K562 (cell line): ENCODE data around the gene CFAP410. TPM values are rescaled to one million over a fixed set of nuclear protein-coding genes. Genes with fewer than 3 reads are reported as not detected.

Experiments used
- ARID2 ChIP-seq: fragments of 450-650 bp; IDR thresholded peaks from 2 replicates; pipeline ENCODE4 v1.6.1; 2017; ENCODE audit warnings: antibody characterized with exemption, mild to moderate bottlenecking
- MAFF ChIP-seq: IDR thresholded peaks from 2 replicates; pipeline ENCODE4 v1.6.1; 2012; ENCODE audit warnings: low read length, improper control_type of control experiment
- RAD21 ChIP-seq, 2 experiments: fragments of 250-450 bp in 1 of 2; fragments of 450-650 bp in 1 of 2; sonication (Bioruptor Pico) in 1 of 2; formaldehyde crosslinking in 1 of 2; IDR thresholded peaks in 1 of 2; conservative IDR thresholded peaks in 1 of 2; 2 replicates each; pipeline versions ENCODE4 v1.4.0 to v1.8.0; 2020 to 2022; ENCODE audit warnings: mild to moderate bottlenecking in 2 of 2, moderate library complexity in 1 of 2
- RCOR1 ChIP-seq, 2 experiments: IDR thresholded peaks; 2 replicates each; pipeline ENCODE4 v1.6.1; 2012; ENCODE audit warnings: low read depth in 2 of 2, low read length in 2 of 2, borderline replicate concordance in 1 of 2, improper control_type of control experiment in 1 of 2
- SAFB ChIP-seq: fragments of 200-400 bp; formaldehyde crosslinking; IDR thresholded peaks from 2 replicates; pipeline ENCODE4 v1.6.1; 2017; ENCODE audit warnings: low read depth, low read length, borderline replicate concordance
- ZFP36 ChIP-seq: fragments of 150-350 bp; IDR thresholded peaks from 2 replicates; pipeline ENCODE4 v1.6.1; 2018; ENCODE audit warnings: low read length, low read depth; ENCODE audit not compliant: partially characterized antibody
- ZNF316 ChIP-seq: fragments of 450-650 bp; IDR thresholded peaks from 2 replicates; pipeline ENCODE4 v1.6.1; 2016
- ZNF717 ChIP-seq: fragments of 250-450 bp; sonication (Bioruptor Pico); IDR thresholded peaks from 2 replicates; pipeline ENCODE4 v1.5.0; 2021
- polyA plus RNA-seq, 8 experiments: library from polyadenylated mRNA; depleted of rRNA in 4 of 8; stranded (reverse) in 5 of 8; unstranded in 3 of 8; fragments of >200 nt; fragmentation: Nextera tagmentation in 2 of 8; fragmentation: Illumina TruSeq in 1 of 8; extraction: Ambion mirVana in 2 of 8; extraction: Trizol in 1 of 8; gene quantifications; 2 replicates each; pipeline versions ENCODE4 v1.2.1 to v1.2.3, GENCODE V29; 2011 to 2014; ENCODE audit warnings: inconsistent platforms in 1 of 8, missing spikeins in 1 of 8
- total RNA-seq, 7 experiments: library from RNA; depleted of rRNA in 6 of 7; stranded (reverse); fragments of >200 nt in 6 of 7; fragmentation: Illumina TruSeq in 2 of 7; extraction: Trizol in 2 of 7; gene quantifications; 2 replicates each; pipeline versions ENCODE4 v1.2.1 to v1.2.3, GENCODE V29; 2011 to 2021; ENCODE audit warnings: low replicate concordance in 1 of 7
- TF ChIP-seq, protein P1 (sequence below), 2 experiments: IDR thresholded peaks; 2 replicates each; pipeline ENCODE4 v1.6.1; 2011; ENCODE audit warnings: borderline replicate concordance in 1 of 2, control low read depth in 1 of 2, low read depth in 1 of 2, low read length in 1 of 2, mild to moderate bottlenecking in 1 of 2, mixed read lengths in 1 of 2, moderate library complexity in 1 of 2; ENCODE audit not compliant: insufficient read depth in 1 of 2, insufficient read length in 1 of 2, poor library complexity in 1 of 2, severe bottlenecking in 1 of 2; ENCODE audit errors: extremely low read depth in 1 of 2
- TF ChIP-seq, protein P2 (sequence below), 2 experiments: fragments of 450-650 bp; IDR thresholded peaks; 2 replicates each; pipeline ENCODE4 v1.6.1; 2016; ENCODE audit warnings: mild to moderate bottlenecking in 2 of 2, borderline replicate concordance in 1 of 2, low read depth in 1 of 2, moderate library complexity in 1 of 2
- TF ChIP-seq, protein P3 (sequence below), 2 experiments: fragments of 450-650 bp; IDR thresholded peaks; 2 replicates each; pipeline ENCODE4 v1.6.1; 2018; ENCODE audit warnings: mild to moderate bottlenecking in 2 of 2, low read depth in 1 of 2; ENCODE audit not compliant: partially characterized antibody in 2 of 2

Gene CFAP410
- total and polyA plus RNA-seq, 9 of the 15 experiments (the other 6 are each of a cell fraction or from before 2014, with no cell fraction given), result 0.07 to 17.3 (median 2.3) TPM

DNA sequence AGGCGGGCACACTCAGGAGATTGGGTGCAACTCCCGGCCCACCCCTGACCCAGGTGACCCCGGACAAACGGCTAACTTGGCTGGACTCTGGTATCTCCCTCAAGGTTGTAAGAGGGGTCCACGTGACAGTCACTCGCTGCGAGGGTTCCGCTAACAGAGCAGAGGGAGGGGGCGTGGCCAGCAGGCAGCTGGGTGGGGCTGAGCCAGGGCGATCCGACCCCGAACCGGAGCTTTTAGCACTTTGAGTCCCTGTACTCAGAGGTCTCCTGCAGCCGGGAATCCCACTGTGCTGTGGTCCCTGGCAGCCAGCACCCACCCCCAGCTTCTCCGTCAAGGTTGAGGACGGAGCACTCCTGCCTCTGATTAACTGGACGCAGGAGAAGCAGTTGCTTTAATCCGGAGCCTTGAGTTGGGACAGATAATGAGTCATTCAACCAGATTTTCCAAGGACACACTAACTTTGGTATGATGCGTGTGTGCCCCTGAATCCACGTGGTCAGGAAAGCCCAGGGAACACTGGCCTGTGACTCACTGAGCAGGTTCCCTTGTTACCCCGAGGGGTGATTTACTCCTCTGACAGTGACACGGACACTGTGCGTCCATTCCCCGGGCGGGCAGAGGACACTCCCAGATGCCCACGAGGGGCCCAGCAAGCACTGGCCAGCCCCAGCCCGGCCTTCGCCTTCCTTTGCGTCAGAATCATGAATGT is 31.0 kb upstream of the CFAP410 start (continued):
- TF ChIP-seq, protein P1, sequence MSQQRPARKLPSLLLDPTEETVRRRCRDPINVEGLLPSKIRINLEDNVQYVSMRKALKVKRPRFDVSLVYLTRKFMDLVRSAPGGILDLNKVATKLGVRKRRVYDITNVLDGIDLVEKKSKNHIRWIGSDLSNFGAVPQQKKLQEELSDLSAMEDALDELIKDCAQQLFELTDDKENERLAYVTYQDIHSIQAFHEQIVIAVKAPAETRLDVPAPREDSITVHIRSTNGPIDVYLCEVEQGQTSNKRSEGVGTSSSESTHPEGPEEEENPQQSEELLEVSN (IDR thresholded peaks at IDR 0.05; ENCODE audit: borderline replicate concordance in 1 of 2, extremely low read depth in 1 of 2, insufficient read depth in 1 of 2, insufficient read length in 1 of 2, low read depth in 1 of 2, low read length in 1 of 2, poor library complexity in 1 of 2, severe bottlenecking in 1 of 2), result peak in 1 of 2 experiments; percentile 33
- TF ChIP-seq RAD21 (CRISPR knock-in tag; conservative IDR thresholded peaks at IDR 0.05 in 1 of 2, IDR thresholded peaks at IDR 0.05 in 1 of 2) (no peak), ZFP36 (no peak), SAFB (no peak), MAFF (no peak), ZNF717 (no peak), ARID2 (no peak), ZNF316 (no peak), RCOR1 (IDR thresholded peaks at IDR 0.05; ENCODE audit: borderline replicate concordance in 1 of 2, low read depth in 2 of 2, low read length in 2 of 2) (no peak)
- TF ChIP-seq, protein P2, sequence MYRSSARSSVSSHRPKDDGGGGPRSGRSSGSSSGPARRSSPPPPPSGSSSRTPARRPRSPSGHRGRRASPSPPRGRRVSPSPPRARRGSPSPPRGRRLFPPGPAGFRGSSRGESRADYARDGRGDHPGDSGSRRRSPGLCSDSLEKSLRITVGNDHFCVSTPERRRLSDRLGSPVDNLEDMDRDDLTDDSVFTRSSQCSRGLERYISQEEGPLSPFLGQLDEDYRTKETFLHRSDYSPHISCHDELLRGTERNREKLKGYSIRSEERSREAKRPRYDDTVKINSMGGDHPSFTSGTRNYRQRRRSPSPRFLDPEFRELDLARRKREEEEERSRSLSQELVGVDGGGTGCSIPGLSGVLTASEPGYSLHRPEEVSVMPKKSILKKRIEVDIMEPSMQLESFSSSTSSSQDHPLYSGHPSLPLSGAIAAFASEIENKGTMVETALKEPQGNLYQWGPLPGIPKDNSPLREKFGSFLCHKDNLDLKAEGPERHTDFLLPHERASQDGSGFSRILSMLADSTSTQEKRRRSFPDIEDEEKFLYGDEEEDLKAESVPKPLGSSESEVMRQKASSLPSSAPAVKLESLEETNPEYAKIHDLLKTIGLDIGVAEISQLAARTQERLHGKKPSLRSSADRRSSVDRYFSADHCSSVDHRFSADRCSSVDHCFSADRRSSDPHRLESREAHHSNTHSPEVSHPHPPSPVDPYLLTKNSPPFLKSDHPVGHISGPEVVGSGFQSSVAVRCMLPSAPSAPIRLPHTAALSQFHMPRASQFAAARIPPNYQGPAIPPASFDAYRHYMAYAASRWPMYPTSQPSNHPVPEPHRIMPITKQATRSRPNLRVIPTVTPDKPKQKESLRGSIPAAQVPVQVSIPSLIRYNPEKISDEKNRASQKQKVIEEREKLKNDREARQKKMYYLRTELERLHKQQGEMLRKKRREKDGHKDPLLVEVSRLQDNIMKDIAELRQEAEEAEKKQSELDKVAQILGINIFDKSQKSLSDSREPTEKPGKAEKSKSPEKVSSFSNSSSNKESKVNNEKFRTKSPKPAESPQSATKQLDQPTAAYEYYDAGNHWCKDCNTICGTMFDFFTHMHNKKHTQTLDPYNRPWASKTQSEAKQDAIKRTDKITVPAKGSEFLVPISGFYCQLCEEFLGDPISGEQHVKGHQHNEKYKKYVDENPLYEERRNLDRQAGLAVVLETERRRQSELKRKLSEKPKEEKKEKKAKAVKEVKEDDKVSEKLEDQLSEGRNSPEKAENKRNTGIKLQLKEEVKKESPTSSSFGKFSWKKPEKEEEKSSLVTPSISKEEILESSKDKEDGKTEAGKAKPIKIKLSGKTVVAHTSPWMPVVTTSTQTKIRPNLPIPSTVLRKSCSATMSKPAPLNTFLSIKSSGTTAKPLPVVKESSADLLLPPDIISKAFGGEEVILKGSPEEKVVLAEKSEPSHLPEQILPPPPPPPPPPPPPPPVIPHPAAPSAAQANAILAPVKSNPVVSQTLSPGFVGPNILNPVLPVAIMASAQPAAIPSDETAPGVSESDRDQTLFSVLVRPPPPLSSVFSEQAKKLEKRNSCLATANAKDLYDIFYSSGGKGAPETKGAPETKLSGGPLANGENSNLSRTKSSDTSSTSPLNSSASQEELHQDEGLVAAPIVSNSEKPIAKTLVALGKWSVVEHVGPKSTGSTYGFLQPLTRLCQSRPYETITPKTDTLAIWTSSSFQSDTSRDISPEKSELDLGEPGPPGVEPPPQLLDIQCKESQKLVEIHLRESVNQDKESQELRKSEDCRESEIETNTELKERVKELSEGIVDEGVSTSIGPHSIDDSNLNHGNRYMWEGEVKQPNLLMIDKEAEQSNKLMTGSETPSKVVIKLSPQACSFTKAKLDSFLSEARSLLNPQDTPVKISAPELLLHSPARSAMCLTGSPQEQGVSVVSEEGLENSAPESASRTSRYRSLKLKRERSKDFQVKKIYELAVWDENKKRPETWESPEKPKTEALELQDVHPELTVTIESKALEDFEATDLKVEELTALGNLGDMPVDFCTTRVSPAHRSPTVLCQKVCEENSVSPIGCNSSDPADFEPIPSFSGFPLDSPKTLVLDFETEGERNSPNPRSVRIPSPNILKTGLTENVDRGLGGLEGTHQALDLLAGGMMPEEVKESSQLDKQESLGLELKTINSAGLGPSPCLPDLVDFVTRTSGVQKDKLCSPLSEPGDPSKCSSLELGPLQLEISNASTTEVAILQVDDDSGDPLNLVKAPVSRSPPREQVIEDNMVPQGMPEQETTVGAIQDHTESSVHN (IDR thresholded peaks at IDR 0.05; ENCODE audit: borderline replicate concordance in 1 of 2, low read depth in 1 of 2), result no peak
- TF ChIP-seq, protein P3, sequence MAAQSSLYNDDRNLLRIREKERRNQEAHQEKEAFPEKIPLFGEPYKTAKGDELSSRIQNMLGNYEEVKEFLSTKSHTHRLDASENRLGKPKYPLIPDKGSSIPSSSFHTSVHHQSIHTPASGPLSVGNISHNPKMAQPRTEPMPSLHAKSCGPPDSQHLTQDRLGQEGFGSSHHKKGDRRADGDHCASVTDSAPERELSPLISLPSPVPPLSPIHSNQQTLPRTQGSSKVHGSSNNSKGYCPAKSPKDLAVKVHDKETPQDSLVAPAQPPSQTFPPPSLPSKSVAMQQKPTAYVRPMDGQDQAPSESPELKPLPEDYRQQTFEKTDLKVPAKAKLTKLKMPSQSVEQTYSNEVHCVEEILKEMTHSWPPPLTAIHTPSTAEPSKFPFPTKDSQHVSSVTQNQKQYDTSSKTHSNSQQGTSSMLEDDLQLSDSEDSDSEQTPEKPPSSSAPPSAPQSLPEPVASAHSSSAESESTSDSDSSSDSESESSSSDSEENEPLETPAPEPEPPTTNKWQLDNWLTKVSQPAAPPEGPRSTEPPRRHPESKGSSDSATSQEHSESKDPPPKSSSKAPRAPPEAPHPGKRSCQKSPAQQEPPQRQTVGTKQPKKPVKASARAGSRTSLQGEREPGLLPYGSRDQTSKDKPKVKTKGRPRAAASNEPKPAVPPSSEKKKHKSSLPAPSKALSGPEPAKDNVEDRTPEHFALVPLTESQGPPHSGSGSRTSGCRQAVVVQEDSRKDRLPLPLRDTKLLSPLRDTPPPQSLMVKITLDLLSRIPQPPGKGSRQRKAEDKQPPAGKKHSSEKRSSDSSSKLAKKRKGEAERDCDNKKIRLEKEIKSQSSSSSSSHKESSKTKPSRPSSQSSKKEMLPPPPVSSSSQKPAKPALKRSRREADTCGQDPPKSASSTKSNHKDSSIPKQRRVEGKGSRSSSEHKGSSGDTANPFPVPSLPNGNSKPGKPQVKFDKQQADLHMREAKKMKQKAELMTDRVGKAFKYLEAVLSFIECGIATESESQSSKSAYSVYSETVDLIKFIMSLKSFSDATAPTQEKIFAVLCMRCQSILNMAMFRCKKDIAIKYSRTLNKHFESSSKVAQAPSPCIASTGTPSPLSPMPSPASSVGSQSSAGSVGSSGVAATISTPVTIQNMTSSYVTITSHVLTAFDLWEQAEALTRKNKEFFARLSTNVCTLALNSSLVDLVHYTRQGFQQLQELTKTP (IDR thresholded peaks at IDR 0.05; ENCODE audit: low read depth in 1 of 2, partially characterized antibody in 2 of 2), result no peak
